ENCODE results near the gene PTPRD.

The PTPRD gene

GRCh38 chr9:8871396-8871795 lies 1741.4 kb downstream of the PTPRD start:
- H3K79me2 ChIP-seq (ENCODE audit: insufficient read depth, low read length) = no peaks in the 10 kb centered on the region
- H3K4me3 ChIP-seq (ENCODE audit: low read length, poor library complexity, severe bottlenecking) = no peak overlapping the region
- no peaks in the 10 kb centered on the region for H3K27me3 ChIP-seq (ENCODE audit: insufficient read depth, low read length, poor library complexity, severe bottlenecking)
- no peak overlapping the region for H3K9ac ChIP-seq (ENCODE audit: low read depth, low read length, poor library complexity, severe bottlenecking)
- no peaks in the 10 kb centered on the region for H3K9me2 ChIP-seq (replicated peaks; ENCODE audit: low read depth, low read length)
- H3K9me3 ChIP-seq (ENCODE audit: insufficient read depth, low read depth, low read length) = no peaks in the 10 kb centered on the region
- H3K4me2 ChIP-seq (ENCODE audit: low read depth, low read length, poor library complexity, severe bottlenecking) = no peak overlapping the region
- H2AFZ ChIP-seq (ENCODE audit: low read length) = no peak overlapping the region
- H3K36me3 ChIP-seq (ENCODE audit: insufficient read depth, low read length) = no peaks in the 10 kb centered on the region
- H3K4me1 ChIP-seq (ENCODE audit: insufficient read depth, low read length, poor library complexity, severe bottlenecking) = peaks cover 7% of the 10 kb centered on the region
- no peaks in the 10 kb centered on the region for H3F3A ChIP-seq (ENCODE audit: low read depth)
- no peaks in the 10 kb centered on the region for H4K20me1 ChIP-seq (ENCODE audit: insufficient read depth, low read length, poor library complexity, severe bottlenecking)
- TF ChIP-seq CTCF (conservative IDR thresholded peaks at IDR 0.05; ENCODE audit: low read length) (no peak), EZH2phosphoT487 (IDR thresholded peaks at IDR 0.05; ENCODE audit: borderline replicate concordance) (no peak)

- no peaks in the 10 kb centered on the region for H3K27me3 ChIP-seq (ENCODE audit: insufficient read depth, low read length, poor library complexity, severe bottlenecking)
- H3K4me1 ChIP-seq (ENCODE audit: insufficient read depth, low read length, poor library complexity, severe bottlenecking) = peaks cover 4% of the 10 kb centered on the region
- no peaks in the 10 kb centered on the region for H3K79me2 ChIP-seq (ENCODE audit: insufficient read depth, low read length)
- H3K4me3 ChIP-seq (ENCODE audit: low read length, poor library complexity, severe bottlenecking) = no peak overlapping the region
- H2AFZ ChIP-seq (ENCODE audit: low read length) = no peak overlapping the region
- H3K9me2 ChIP-seq (replicated peaks; ENCODE audit: low read depth, low read length) = no peaks in the 10 kb centered on the region
- H3K9me3 ChIP-seq (ENCODE audit: insufficient read depth, low read depth, low read length) = no peaks in the 10 kb centered on the region
- TF ChIP-seq EZH2phosphoT487 (IDR thresholded peaks at IDR 0.05; ENCODE audit: borderline replicate concordance) (no peak), CTCF (conservative IDR thresholded peaks at IDR 0.05; ENCODE audit: low read length) (no peak)
- H3K9ac ChIP-seq (ENCODE audit: low read depth, low read length, poor library complexity, severe bottlenecking) = no peak overlapping the region
- H3F3A ChIP-seq (ENCODE audit: low read depth) = no peaks in the 10 kb centered on the region
- H3K4me2 ChIP-seq (ENCODE audit: low read depth, low read length, poor library complexity, severe bottlenecking) = no peak overlapping the region
- H4K20me1 ChIP-seq (ENCODE audit: insufficient read depth, low read length, poor library complexity, severe bottlenecking) = no peaks in the 10 kb centered on the region
- H3K36me3 ChIP-seq (ENCODE audit: insufficient read depth, low read length) = no peaks in the 10 kb centered on the region
Measured at GRCh38 chr9:8869812-8870211, 1743.0 kb downstream of the PTPRD start.

- peaks cover under 1% of the 10 kb centered on the region for H3K4me1 ChIP-seq (ENCODE audit: insufficient read depth, low read length, poor library complexity, severe bottlenecking)
- no peaks in the 10 kb centered on the region for H3K9me2 ChIP-seq (replicated peaks; ENCODE audit: low read depth, low read length)
- H3K27me3 ChIP-seq (ENCODE audit: insufficient read depth, low read length, poor library complexity, severe bottlenecking) = no peaks in the 10 kb centered on the region
- H3K9me3 ChIP-seq (ENCODE audit: insufficient read depth, low read depth, low read length) = no peaks in the 10 kb centered on the region
- no peak overlapping the region for H3K4me2 ChIP-seq (ENCODE audit: low read depth, low read length, poor library complexity, severe bottlenecking)
- no peak overlapping the region for H3K9ac ChIP-seq (ENCODE audit: low read depth, low read length, poor library complexity, severe bottlenecking)
- H2AFZ ChIP-seq (ENCODE audit: low read length) = no peak overlapping the region
- no peaks in the 10 kb centered on the region for H3K79me2 ChIP-seq (ENCODE audit: insufficient read depth, low read length)
- H3F3A ChIP-seq (ENCODE audit: low read depth) = no peaks in the 10 kb centered on the region
- TF ChIP-seq EZH2phosphoT487 (IDR thresholded peaks at IDR 0.05; ENCODE audit: borderline replicate concordance) = no peak
- no peak for TF ChIP-seq CTCF (conservative IDR thresholded peaks at IDR 0.05; ENCODE audit: low read length)
- H3K4me3 ChIP-seq (ENCODE audit: low read length, poor library complexity, severe bottlenecking) = no peak overlapping the region
- no peaks in the 10 kb centered on the region for H3K36me3 ChIP-seq (ENCODE audit: insufficient read depth, low read length)
- no peaks in the 10 kb centered on the region for H4K20me1 ChIP-seq (ENCODE audit: insufficient read depth, low read length, poor library complexity, severe bottlenecking)
Measured at GRCh38 chr9:8868632-8869031, 1744.2 kb downstream of the PTPRD start.

All from Loucy (cell line).